ENCODE measurements around the gene KCNK16.

DNA sequence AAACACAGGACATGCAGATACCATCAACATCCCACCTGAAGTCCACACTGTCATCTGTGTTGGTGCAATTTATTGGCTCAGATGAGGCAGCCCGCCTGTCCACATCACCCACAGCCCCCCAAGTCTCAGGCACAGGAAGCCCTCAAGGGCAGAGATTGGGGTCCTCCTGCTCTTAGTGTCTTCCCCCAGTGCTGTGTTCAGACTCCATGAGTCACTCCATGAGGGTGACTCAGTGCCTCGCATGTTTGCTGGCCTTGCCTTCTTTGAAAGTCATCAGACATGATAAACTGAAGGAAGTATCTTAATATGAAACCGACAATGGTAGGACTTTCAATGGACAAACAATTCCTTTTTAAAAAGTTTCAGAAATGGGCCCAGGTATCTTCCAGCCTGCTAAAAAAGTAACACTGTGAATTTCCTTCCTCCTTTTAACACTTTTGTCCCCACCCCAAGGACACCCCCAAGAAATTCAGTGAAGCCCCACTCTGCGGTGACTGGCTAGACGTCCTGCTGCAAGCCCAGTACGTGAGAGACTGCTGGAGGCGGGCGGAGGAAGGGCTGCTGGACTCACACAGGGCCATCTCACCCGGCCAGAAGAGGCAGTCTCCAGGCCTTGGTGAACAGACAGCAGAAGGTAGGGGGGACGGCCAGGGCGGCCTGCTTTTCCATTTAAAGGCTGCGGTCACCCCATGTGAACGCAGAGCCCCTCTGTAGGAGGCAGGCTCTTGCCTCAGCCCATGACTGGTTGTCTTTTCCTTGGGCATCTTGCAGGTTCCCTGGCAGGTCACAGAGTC is 43.0 kb upstream of the KCNK16 start:
- TF ChIP-seq CTCF (IDR thresholded peaks at IDR 0.05) (no peak), EZH2 (IDR thresholded peaks at IDR 0.05) (no peak), EZH2phosphoT487 (IDR thresholded peaks at IDR 0.05) (no peak)

Measured in neural progenitor cell (in vitro differentiated cells).